ENCODE measurements around the gene DYNLL1.
A peak's percentile ranks its signal among the peaks of the same experiment; 100 is the strongest.
"Not testable (repeated sequence)": the region's sequence is repeated elsewhere in the genome, so short reads cannot be mapped to it uniquely, and the experiment has no call there.

DYNLL1 gene

GRCh38 chr12:120495731-120496412 lies at the start of gene DYNLL1:
DYNLL1 (plus strand) TSS chr12:120496113; CDS start chr12:120496422, 309 bp downstream.
- H3K27ac ChIP-seq (ENCODE audit: low read depth, low read length), result peak within 1 kb of the TSS; percentile 83
- H3F3A ChIP-seq (ENCODE audit: control insufficient read depth, insufficient read depth), result peaks cover 41% of the 10 kb centered on the region
- H3K4me3 ChIP-seq (ENCODE audit: low read length), result peak within 1 kb of the TSS; percentile 97
- peak within 1 kb of the TSS; percentile 99 for H3K4me2 ChIP-seq (ENCODE audit: low read length)
- peaks cover 34% of the 10 kb centered on the region for H3K79me2 ChIP-seq (ENCODE audit: control insufficient read depth, low read length)
- H3K4me1 ChIP-seq (ENCODE audit: control insufficient read depth, low read length), result peaks cover 20% of the 10 kb centered on the region
- H4K20me1 ChIP-seq (ENCODE audit: control insufficient read depth, insufficient read depth, low read depth, low read length), result peaks cover 11% of the 10 kb centered on the region
- TF ChIP-seq, protein P1, sequence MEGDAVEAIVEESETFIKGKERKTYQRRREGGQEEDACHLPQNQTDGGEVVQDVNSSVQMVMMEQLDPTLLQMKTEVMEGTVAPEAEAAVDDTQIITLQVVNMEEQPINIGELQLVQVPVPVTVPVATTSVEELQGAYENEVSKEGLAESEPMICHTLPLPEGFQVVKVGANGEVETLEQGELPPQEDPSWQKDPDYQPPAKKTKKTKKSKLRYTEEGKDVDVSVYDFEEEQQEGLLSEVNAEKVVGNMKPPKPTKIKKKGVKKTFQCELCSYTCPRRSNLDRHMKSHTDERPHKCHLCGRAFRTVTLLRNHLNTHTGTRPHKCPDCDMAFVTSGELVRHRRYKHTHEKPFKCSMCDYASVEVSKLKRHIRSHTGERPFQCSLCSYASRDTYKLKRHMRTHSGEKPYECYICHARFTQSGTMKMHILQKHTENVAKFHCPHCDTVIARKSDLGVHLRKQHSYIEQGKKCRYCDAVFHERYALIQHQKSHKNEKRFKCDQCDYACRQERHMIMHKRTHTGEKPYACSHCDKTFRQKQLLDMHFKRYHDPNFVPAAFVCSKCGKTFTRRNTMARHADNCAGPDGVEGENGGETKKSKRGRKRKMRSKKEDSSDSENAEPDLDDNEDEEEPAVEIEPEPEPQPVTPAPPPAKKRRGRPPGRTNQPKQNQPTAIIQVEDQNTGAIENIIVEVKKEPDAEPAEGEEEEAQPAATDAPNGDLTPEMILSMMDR (IDR thresholded peaks at IDR 0.05; ENCODE audit: low read depth, low read length, poor library complexity, severe bottlenecking), result no peak
- no peaks in the 10 kb centered on the region for H3K27me3 ChIP-seq (ENCODE audit: control insufficient read depth, low read length)
- no peaks in the 10 kb centered on the region for H3K9me3 ChIP-seq (ENCODE audit: control insufficient read depth, insufficient read depth, low read length)
- H3K36me3 ChIP-seq (ENCODE audit: control insufficient read depth, low read length), result peaks cover 47% of the 10 kb centered on the region
- H3K9me2 ChIP-seq (replicated peaks; ENCODE audit: control insufficient read depth, low read length), result no peaks in the 10 kb centered on the region

DNA sequence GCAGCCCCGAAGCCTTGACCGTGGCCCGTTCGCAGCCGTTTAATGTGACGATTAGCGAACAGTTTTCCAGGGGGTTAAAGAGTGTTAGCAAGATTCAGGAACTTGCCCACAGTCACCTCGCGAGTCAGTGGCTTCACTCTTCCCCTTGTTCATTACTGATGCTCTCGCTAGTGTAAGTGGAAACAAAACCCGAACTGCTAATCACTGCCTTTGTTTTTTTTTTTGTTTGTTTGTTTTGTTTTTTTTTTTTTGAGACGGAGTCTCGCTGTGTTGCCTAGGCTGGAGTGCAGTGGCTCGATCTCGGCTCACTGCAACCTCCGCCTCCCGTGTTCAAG lies 49.1 kb upstream of the DYNLL1 start:
- Histone ChIP-seq H3K27ac (ENCODE audit: low read depth, low read length) (peak overlapping the region; percentile 69), H3K79me2 (ENCODE audit: control insufficient read depth, low read length) (peaks cover 90% of the 10 kb centered on the region), H3K4me1 (ENCODE audit: control insufficient read depth, low read length) (peaks cover 33% of the 10 kb centered on the region), H3K36me3 (ENCODE audit: control insufficient read depth, low read length) (peaks cover 67% of the 10 kb centered on the region), H3K4me3 (ENCODE audit: low read length) (peak overlapping the region; percentile 97), H3K4me2 (ENCODE audit: low read length) (peak overlapping the region; percentile 78), H3F3A (ENCODE audit: control insufficient read depth, insufficient read depth) (peaks cover 13% of the 10 kb centered on the region)
- not testable (repeated sequence) for H3K27me3 ChIP-seq (ENCODE audit: control insufficient read depth, low read length); H3K9me3 ChIP-seq (ENCODE audit: control insufficient read depth, insufficient read depth, low read length); H3K9me2 ChIP-seq (replicated peaks; ENCODE audit: control insufficient read depth, low read length); H4K20me1 ChIP-seq (ENCODE audit: control insufficient read depth, insufficient read depth, low read depth, low read length)

GRCh38 chr12:120447992-120448391 lies 47.9 kb upstream of the DYNLL1 start:
- TF ChIP-seq EZH2phosphoT487 (IDR thresholded peaks at IDR 0.05; ENCODE audit: borderline replicate concordance, low read length), result no peak
- TF ChIP-seq, protein P1 (IDR thresholded peaks at IDR 0.05; ENCODE audit: low read depth, low read length, poor library complexity, severe bottlenecking), result no peak
- Histone ChIP-seq H3K9me3 (ENCODE audit: control insufficient read depth, insufficient read depth, low read length) (no peaks in the 10 kb centered on the region), H3K27ac (ENCODE audit: low read depth, low read length) (no peak overlapping the region), H3K9me2 (replicated peaks; ENCODE audit: control insufficient read depth, low read length) (no peaks in the 10 kb centered on the region), H3K4me2 (ENCODE audit: low read length) (peak overlapping the region; percentile 78), H3K4me3 (ENCODE audit: low read length) (peak overlapping the region; percentile 97), H3K79me2 (ENCODE audit: control insufficient read depth, low read length) (peaks cover 93% of the 10 kb centered on the region), H4K20me1 (ENCODE audit: control insufficient read depth, insufficient read depth, low read depth, low read length) (no peaks in the 10 kb centered on the region), H3F3A (ENCODE audit: control insufficient read depth, insufficient read depth) (peaks cover 14% of the 10 kb centered on the region), H3K36me3 (ENCODE audit: control insufficient read depth, low read length) (peaks cover 68% of the 10 kb centered on the region), H3K4me1 (ENCODE audit: control insufficient read depth, low read length) (peaks cover 40% of the 10 kb centered on the region), H3K27me3 (ENCODE audit: control insufficient read depth, low read length) (no peaks in the 10 kb centered on the region)

DNA sequence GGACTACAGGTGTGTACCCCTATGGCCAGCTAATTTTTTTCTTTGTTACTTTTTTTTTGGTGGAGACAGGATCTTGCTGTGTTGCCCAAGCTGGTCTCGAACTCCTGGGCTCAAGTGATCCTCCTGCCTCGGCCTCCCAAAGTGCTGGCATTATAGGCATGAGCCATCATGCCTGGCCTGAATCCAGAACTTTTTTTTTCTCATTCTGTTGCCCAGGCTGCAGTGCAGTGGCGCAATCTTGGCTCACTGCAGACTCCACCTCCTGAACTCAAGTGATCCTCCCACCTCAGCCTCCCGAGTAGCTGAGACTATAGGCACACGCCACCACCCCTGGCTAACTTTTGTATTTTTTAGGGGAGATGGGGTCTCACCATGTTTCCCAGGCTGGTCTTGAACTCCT lies 43.4 kb upstream of the DYNLL1 start:
- H3K4me2 ChIP-seq (ENCODE audit: low read length); H4K20me1 ChIP-seq (ENCODE audit: control insufficient read depth, insufficient read depth, low read depth, low read length); H3K27me3 ChIP-seq (ENCODE audit: control insufficient read depth, low read length); H3K9me3 ChIP-seq (ENCODE audit: control insufficient read depth, insufficient read depth, low read length); H3K27ac ChIP-seq (ENCODE audit: low read depth, low read length); H3K9me2 ChIP-seq (replicated peaks; ENCODE audit: control insufficient read depth, low read length); H3K4me3 ChIP-seq (ENCODE audit: low read length): not testable (repeated sequence)
- Histone ChIP-seq H3F3A (ENCODE audit: control insufficient read depth, insufficient read depth) (peaks cover 41% of the 10 kb centered on the region), H3K36me3 (ENCODE audit: control insufficient read depth, low read length) (peaks cover 74% of the 10 kb centered on the region), H3K4me1 (ENCODE audit: control insufficient read depth, low read length) (peaks cover 58% of the 10 kb centered on the region), H3K79me2 (ENCODE audit: control insufficient read depth, low read length) (peaks cover 70% of the 10 kb centered on the region)

Measured in DOHH2 (cell line).